ENCODE data around the gene ATXN7L1.

GRCh38 chr7:105639667-105640493 is 236.5 kb downstream of the ATXN7L1 start:
- TF ChIP-seq, protein P1, sequence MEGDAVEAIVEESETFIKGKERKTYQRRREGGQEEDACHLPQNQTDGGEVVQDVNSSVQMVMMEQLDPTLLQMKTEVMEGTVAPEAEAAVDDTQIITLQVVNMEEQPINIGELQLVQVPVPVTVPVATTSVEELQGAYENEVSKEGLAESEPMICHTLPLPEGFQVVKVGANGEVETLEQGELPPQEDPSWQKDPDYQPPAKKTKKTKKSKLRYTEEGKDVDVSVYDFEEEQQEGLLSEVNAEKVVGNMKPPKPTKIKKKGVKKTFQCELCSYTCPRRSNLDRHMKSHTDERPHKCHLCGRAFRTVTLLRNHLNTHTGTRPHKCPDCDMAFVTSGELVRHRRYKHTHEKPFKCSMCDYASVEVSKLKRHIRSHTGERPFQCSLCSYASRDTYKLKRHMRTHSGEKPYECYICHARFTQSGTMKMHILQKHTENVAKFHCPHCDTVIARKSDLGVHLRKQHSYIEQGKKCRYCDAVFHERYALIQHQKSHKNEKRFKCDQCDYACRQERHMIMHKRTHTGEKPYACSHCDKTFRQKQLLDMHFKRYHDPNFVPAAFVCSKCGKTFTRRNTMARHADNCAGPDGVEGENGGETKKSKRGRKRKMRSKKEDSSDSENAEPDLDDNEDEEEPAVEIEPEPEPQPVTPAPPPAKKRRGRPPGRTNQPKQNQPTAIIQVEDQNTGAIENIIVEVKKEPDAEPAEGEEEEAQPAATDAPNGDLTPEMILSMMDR (IDR thresholded peaks at IDR 0.05), result no peak
- TF ChIP-seq POLR2A (IDR thresholded peaks at IDR 0.05) (no peak), POLR2AphosphoS5 (IDR thresholded peaks at IDR 0.05) (no peak)
